ENCODE results near the gene TPGS1. TPM values are rescaled to one million over a fixed set of nuclear protein-coding genes. Genes with fewer than 3 reads are reported as not detected.

TPGS1 gene
- total and polyA plus RNA-seq, 2 of the 8 experiments (the other 6 are each of a cell fraction or from before 2014, with no cell fraction given) = 9.1 to 10.6 TPM

DNA sequence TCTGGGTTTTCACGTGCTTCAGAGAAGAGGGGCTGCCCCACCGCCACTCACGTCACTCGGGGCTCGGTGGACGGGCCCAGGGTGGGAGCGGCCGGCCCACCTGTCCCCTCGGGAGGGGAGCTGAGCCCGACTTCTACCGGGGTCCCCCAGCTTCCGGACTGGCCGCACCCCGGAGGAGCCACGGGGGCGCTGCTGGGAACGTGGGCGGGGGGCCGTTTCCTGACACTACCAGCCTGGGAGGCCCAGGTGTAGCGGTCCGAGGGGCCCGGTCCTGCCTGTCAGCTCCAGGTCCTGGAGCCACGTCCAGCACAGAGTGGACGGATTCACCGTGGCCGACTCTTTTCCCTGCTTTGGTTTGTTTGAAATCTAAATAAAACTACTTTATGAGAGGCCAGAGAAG lies 34.4 kb downstream of the TPGS1 start:
- Histone ChIP-seq H4K20me1 (replicated peaks in 1 of 2; ENCODE audit: control insufficient read depth in 1 of 2, insufficient read depth in 2 of 2, low read length in 2 of 2) (peaks cover 2 to 21% of the 10 kb centered on the region in 2 experiments), H3K9me3 (ENCODE audit: insufficient read depth in 2 of 2, low read depth in 1 of 2, low read length in 1 of 2) (no peaks in the 10 kb centered on the region), H3K4me2 (ENCODE audit: insufficient read depth in 1 of 2, low read depth in 2 of 2, low read length in 2 of 2) (no peak overlapping the region), H3K9ac (replicated peaks in 1 of 4; ENCODE audit: extremely low read depth in 1 of 4, low read depth in 3 of 4, low read length in 3 of 4) (no peak overlapping the region), H3K79me2 (ENCODE audit: control insufficient read depth in 1 of 2, insufficient read depth in 2 of 2, low read length in 2 of 2) (no peaks in the 10 kb centered on the region), H3K56ac (replicated peaks; ENCODE audit: insufficient read length, low read depth, low read length) (no peak overlapping the region), H3K4ac (replicated peaks; ENCODE audit: insufficient read length, low read depth, low read length) (no peak overlapping the region), H3K27ac (ENCODE audit: low read depth, low read length) (no peak overlapping the region), H4K91ac (replicated peaks; ENCODE audit: insufficient read length, low read length) (no peak overlapping the region), H4K5ac (ENCODE audit: insufficient read length, low read depth, low read length) (no peak overlapping the region), H3K79me1 (ENCODE audit: low read depth, low read length) (peaks cover 7% of the 10 kb centered on the region; the same call in 1 of the 2 replicates), H3K36me3 (ENCODE audit: control insufficient read depth in 2 of 4, insufficient read depth in 4 of 4, low read length in 3 of 4) (peaks cover 2 to 38% (median 15%) of the 10 kb centered on the region in 4 experiments; a peak in 6 of 8 replicates), H3K27me3 (replicated peaks in 1 of 4; ENCODE audit: control insufficient read depth in 3 of 4, extremely low read depth in 1 of 4, insufficient read depth in 3 of 4, low read length in 3 of 4) (no peaks in the 10 kb centered on the region), H2BK5ac (ENCODE audit: low read depth, low read length) (no peak overlapping the region), H3K14ac (ENCODE audit: insufficient read length) (no peak overlapping the region), H2AFZ (ENCODE audit: low read length) (no peak overlapping the region), H3K4me1 (replicated peaks in 1 of 4; ENCODE audit: control insufficient read depth in 3 of 4, insufficient read depth in 4 of 4, low read length in 3 of 4) (no peaks in the 10 kb centered on the region; a peak in 1 of 7 replicates), H3K4me3 (ENCODE audit: extremely low read depth in 1 of 4, insufficient read depth in 2 of 4, low read depth in 3 of 4, low read length in 4 of 4) (no peak overlapping the region), H3K23me2 (ENCODE audit: low read depth, low read length) (peaks cover 3% of the 10 kb centered on the region; the same call in 1 of the 2 replicates), H4K8ac (ENCODE audit: extremely low read depth, insufficient read depth, low read length) (no peak overlapping the region), H3K23ac (ENCODE audit: insufficient read length) (no peak overlapping the region), H2BK12ac (ENCODE audit: low read depth, low read length) (no peak overlapping the region), H3K18ac (ENCODE audit: extremely low read depth, low read length) (no peak overlapping the region), H2AK5ac (ENCODE audit: low read depth, low read length) (no peak overlapping the region), H2BK20ac (ENCODE audit: low read length) (no peak overlapping the region), H2BK15ac (ENCODE audit: low read length) (no peak overlapping the region), H2BK120ac (replicated peaks; ENCODE audit: low read depth, low read length) (no peak overlapping the region)
- DNase-seq (ENCODE audit: low read depth in 1 of 2, low spot score in 2 of 2) (no peak), FAIRE-seq (no peak)
- TF ChIP-seq ZNF274 (IDR thresholded peaks at IDR 0.05; ENCODE audit: borderline replicate concordance, extremely low read depth, low read length) = no peak
- TF ChIP-seq SRF (IDR thresholded peaks at IDR 0.05; ENCODE audit: low read depth, low read length) = no peak
- TF ChIP-seq KDM4A (IDR thresholded peaks at IDR 0.05; ENCODE audit: low read depth, low read length, severe bottlenecking) = no peak
- TF ChIP-seq EZH2 (IDR thresholded peaks at IDR 0.05; ENCODE audit: low read depth, low read length, severe bottlenecking) = no peak
- no peak for TF ChIP-seq NANOG (IDR thresholded peaks at IDR 0.05; ENCODE audit: insufficient read depth, low read depth, low read length, poor library complexity, severe bottlenecking)
- TF ChIP-seq EP300 (IDR thresholded peaks at IDR 0.05; ENCODE audit: borderline replicate concordance in 1 of 2, low read depth in 2 of 2, low read length in 2 of 2) = no peak
- TF ChIP-seq RBBP5 (IDR thresholded peaks at IDR 0.05; ENCODE audit: borderline replicate concordance, low read depth, low read length) = no peak
- no peak for TF ChIP-seq KDM1A (IDR thresholded peaks at IDR 0.05; ENCODE audit: borderline replicate concordance, low read length)
- no peak for TF ChIP-seq RXRA (IDR thresholded peaks at IDR 0.05; ENCODE audit: insufficient read depth, low read depth, low read length)
- no peak for TF ChIP-seq GTF2F1 (IDR thresholded peaks at IDR 0.05; ENCODE audit: borderline replicate concordance, low read depth, low read length)
- TF ChIP-seq TEAD4 (IDR thresholded peaks at IDR 0.05; ENCODE audit: low read depth, low read length) = no peak
- no peak for TF ChIP-seq POLR2A (IDR thresholded peaks at IDR 0.05; ENCODE audit: control extremely low read depth in 1 of 2, low read depth in 2 of 2, low read length in 2 of 2)
- TF ChIP-seq JUN (IDR thresholded peaks at IDR 0.05; ENCODE audit: low read depth, low read length) = no peak
- CTCF ChIA-PET (ENCODE audit: partially characterized antibody) = interaction anchor here (1.4 to 2.0 kb wide), 2 partner anchors 9 to 30 kb away, joined by 4 to 7 read pairs; no protein-coding TSS in a partner anchor
- 98% methylated on average over 17 of the region's 26 CpGs; no CpG with 5 or more reads in 1 of the 2 experiments for WGBS, 2 experiments (ENCODE audit: extremely low coverage in 1 of 2, insufficient coverage in 1 of 2, insufficient read length in 1 of 2, insufficient replicate concordance in 2 of 2, low coverage in 1 of 2, low lambda C conversion rate in 2 of 2, missing lambda C conversion rate in 1 of 2)
- POLR2A ChIA-PET (ENCODE audit: partially characterized antibody) = interaction anchor here (0.7 to 4.2 kb wide), 8 partner anchors 9 to 53 kb away, joined by 3 to 43 read pairs (median 4); partner anchors contain the start of gene CDC34
